Thoracic aorta (tissue), 2 donors: ENCODE measurements around the gene FNTB. TPM values are rescaled to one million over a fixed set of nuclear protein-coding genes. Genes with fewer than 3 reads are reported as not detected.

Experiments
- ATAC-seq: fragments of 150-250 bp; one replicate; pipeline ENCODE4 v1.8.0; 2017; ENCODE audit warnings: low read depth; ENCODE audit not compliant: insufficient number of reproducible peaks, low FRiP score
- DNase-seq: peaks from one replicate; pipeline ENCODE4 v3.0.0-alpha.2; 2020; ENCODE audit warnings: low spot score
- H3K27ac ChIP-seq, 2 donors: fragments of 200-600 bp; sonication (generic); 1 replicate in 1 of 2; 2 replicates in 1 of 2; pipeline ENCODE4 v1.5.1; 2016; ENCODE audit warnings: mild to moderate bottlenecking in 2 of 2, moderate library complexity in 2 of 2
- H3K27me3 ChIP-seq: fragments of 200-600 bp; sonication (generic); replicated peaks from 2 replicates; pipeline ENCODE4 v1.6.0; 2016; ENCODE audit warnings: mild to moderate bottlenecking; ENCODE audit not compliant: insufficient read depth
- H3K36me3 ChIP-seq: fragments of 200-600 bp; sonication (generic); one replicate; pipeline ENCODE4 v1.5.1; 2016
- H3K4me1 ChIP-seq, 2 donors: fragments of 200-600 bp; sonication (generic); 1 replicate in 1 of 2; 2 replicates in 1 of 2; pipeline versions ENCODE4 v1.5.1 to v1.6.0; 2016; ENCODE audit warnings: low read depth in 2 of 2, mild to moderate bottlenecking in 1 of 2; ENCODE audit not compliant: control insufficient read depth in 1 of 2
- H3K4me3 ChIP-seq: fragments of 200-600 bp; sonication (generic); 2 replicates; pipeline ENCODE4 v1.5.1; 2016; ENCODE audit warnings: mild to moderate bottlenecking
- H3K9me3 ChIP-seq: fragments of 200-600 bp; sonication (generic); 2 replicates; pipeline ENCODE4 v1.5.1; 2016
- total RNA-seq, 2 donors: library from RNA; depleted of rRNA; stranded (reverse); fragments of >200 nt; gene quantifications; one replicate each; pipeline versions ENCODE4 v1.1.0 to v1.2.3, GENCODE V29; 2016
- TF ChIP-seq, protein P1 (sequence below): fragments of 200-600 bp; sonication (generic); IDR thresholded peaks from one replicate; pipeline ENCODE4 v1.5.1; 2019; ENCODE audit warnings: antibody characterized with exemption

Gene FNTB
- total RNA-seq, 2 donors from 2014 or later: 6.8 to 18.3 TPM

- no peak overlapping the region for H3K4me3 ChIP-seq
- TF ChIP-seq, protein P1, sequence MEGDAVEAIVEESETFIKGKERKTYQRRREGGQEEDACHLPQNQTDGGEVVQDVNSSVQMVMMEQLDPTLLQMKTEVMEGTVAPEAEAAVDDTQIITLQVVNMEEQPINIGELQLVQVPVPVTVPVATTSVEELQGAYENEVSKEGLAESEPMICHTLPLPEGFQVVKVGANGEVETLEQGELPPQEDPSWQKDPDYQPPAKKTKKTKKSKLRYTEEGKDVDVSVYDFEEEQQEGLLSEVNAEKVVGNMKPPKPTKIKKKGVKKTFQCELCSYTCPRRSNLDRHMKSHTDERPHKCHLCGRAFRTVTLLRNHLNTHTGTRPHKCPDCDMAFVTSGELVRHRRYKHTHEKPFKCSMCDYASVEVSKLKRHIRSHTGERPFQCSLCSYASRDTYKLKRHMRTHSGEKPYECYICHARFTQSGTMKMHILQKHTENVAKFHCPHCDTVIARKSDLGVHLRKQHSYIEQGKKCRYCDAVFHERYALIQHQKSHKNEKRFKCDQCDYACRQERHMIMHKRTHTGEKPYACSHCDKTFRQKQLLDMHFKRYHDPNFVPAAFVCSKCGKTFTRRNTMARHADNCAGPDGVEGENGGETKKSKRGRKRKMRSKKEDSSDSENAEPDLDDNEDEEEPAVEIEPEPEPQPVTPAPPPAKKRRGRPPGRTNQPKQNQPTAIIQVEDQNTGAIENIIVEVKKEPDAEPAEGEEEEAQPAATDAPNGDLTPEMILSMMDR: no peak
- ATAC-seq (no peak), DNase-seq (no peak)
- H3K9me3 ChIP-seq: no peaks in the 10 kb centered on the region
- H3K4me1 ChIP-seq: peaks cover 17 to 34% of the 10 kb centered on the region in 2 donors
- H3K27ac ChIP-seq: no peak overlapping the region
- no peaks in the 10 kb centered on the region for H3K27me3 ChIP-seq
- peaks cover 15% of the 10 kb centered on the region for H3K36me3 ChIP-seq
These were observed 83.8 kb downstream of the FNTB start for GRCh38 chr14:65070471-65070976.

GRCh38 chr14:65071544-65071943 lies 84.8 kb downstream of the FNTB start:
- H3K4me3 ChIP-seq: no peak overlapping the region
- H3K36me3 ChIP-seq: peaks cover 8% of the 10 kb centered on the region
- peaks cover 17 to 34% of the 10 kb centered on the region in 2 donors for H3K4me1 ChIP-seq
- H3K27ac ChIP-seq: no peak overlapping the region
- DNase-seq: no peak
- TF ChIP-seq, protein P1: no peak
- H3K27me3 ChIP-seq: no peaks in the 10 kb centered on the region
- ATAC-seq: no peak
- no peaks in the 10 kb centered on the region for H3K9me3 ChIP-seq

DNA sequence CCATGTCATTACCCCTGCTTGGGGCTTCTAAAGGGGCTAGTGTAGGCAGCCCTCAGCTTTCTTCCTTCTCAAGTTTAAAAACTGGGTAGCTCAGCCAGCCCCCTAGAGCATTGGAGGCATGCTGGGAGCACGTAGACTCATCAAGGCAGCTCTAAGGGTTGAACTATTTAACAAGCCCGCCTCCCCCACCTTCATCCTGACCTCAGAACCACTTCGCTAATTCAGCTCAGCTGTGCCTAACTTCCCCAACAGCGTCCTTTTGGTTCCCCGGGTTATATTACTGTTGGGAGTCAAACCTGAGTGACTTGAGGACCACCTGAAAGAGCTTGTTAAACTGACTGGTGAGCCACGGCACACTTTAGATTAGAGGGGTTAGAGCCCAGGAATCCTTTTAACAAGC lies 85.6 kb downstream of the FNTB start:
- TF ChIP-seq, protein P1: no peak
- DNase-seq: no peak
- Histone ChIP-seq H3K27ac (no peak overlapping the region), H3K4me1 (peaks cover 17 to 34% of the 10 kb centered on the region in 2 donors), H3K4me3 (no peak overlapping the region), H3K36me3 (peaks cover 9% of the 10 kb centered on the region), H3K27me3 (no peaks in the 10 kb centered on the region), H3K9me3 (no peaks in the 10 kb centered on the region)
- ATAC-seq: no peak

DNA sequence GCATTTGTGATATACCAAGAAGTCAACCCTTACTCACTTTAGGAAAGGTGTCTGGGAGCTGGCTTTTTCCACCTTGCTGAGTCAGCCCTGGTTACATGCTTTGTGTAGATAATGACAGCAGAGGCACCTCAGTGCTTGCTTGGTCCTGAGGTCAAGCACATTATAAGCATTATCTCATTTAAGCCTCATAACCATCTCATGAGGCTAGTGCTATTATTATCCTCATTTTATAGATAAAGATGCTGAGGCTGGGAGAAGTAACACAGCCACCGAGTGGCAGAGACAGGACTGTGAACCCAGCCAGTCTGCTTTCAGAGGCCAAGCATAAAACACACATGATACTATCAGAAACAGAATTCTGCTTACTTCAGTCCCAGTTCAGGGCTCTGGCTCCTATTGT lies 86.2 kb downstream of the FNTB start:
- no peak for ATAC-seq
- TF ChIP-seq, protein P1: no peak
- H3K4me3 ChIP-seq: no peak overlapping the region
- DNase-seq: no peak
- no peaks in the 10 kb centered on the region for H3K27me3 ChIP-seq
- no peak overlapping the region for H3K27ac ChIP-seq
- peaks cover 17 to 34% of the 10 kb centered on the region in 2 donors for H3K4me1 ChIP-seq
- H3K9me3 ChIP-seq: no peaks in the 10 kb centered on the region
- peaks cover 11% of the 10 kb centered on the region for H3K36me3 ChIP-seq

DNA sequence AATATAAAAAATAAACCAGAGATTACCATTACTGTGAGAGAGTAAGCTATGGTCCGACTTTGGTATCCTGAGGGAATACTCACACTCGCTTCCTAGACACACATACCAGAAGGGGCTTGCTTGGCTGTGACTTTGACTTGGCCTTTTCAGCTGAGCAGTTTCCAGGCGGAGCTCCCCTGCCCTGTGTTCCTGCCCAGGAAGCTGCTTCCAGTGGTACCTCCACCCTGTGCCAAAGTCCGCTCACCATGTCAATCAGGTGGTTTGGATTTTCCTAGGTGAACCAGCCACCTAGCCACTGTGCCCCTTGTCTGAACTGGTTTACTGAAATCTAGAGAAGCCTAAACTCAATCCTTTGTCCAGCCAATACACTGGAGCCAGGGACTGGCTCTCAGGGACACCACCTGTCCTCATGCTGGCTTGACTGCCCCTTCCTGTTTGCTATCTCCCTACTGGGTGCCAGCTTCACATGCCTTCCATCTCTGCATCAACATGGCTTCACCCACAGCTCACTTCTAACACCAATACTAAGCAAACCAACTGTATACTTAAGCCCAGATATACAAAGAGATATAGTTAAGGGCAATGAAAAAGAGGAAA lies 87.0 kb downstream of the FNTB start:
- H3K4me3 ChIP-seq: no peak overlapping the region
- H3K36me3 ChIP-seq: peaks cover 11% of the 10 kb centered on the region
- no peaks in the 10 kb centered on the region for H3K9me3 ChIP-seq
- no peak for DNase-seq
- TF ChIP-seq, protein P1: no peak
- ATAC-seq: no peak
- H3K27me3 ChIP-seq: no peaks in the 10 kb centered on the region
- peaks cover 17 to 34% of the 10 kb centered on the region in 2 donors for H3K4me1 ChIP-seq
- H3K27ac ChIP-seq: no peak overlapping the region
